Tibial nerve (tissue), 3 donors: ENCODE results near the gene DPEP3.

Experiments
- CTCF ChIP-seq, 5 experiments: fragments of 200-600 bp in 3 of 5; fragments of 450-650 bp in 2 of 5; sonication (generic) in 3 of 5; IDR thresholded peaks; one replicate each; pipeline ENCODE4 v1.5.1; 2016 to 2019; ENCODE audit warnings: antibody characterized with exemption in 5 of 5, mild to moderate bottlenecking in 3 of 5, moderate library complexity in 2 of 5
- POLR2A ChIP-seq, 2 donors: fragments of 450-650 bp; IDR thresholded peaks; one replicate each; pipeline ENCODE4 v1.6.1; 2017; ENCODE audit warnings: antibody characterized with exemption in 2 of 2, mild to moderate bottlenecking in 2 of 2, moderate library complexity in 2 of 2

- TF ChIP-seq POLR2A (IDR thresholded peaks at IDR 0.05) = no peak
- TF ChIP-seq CTCF (IDR thresholded peaks at IDR 0.05) = no peak
Observed at GRCh38 chr16:67966549-67967182, 13.6 kb downstream of the DPEP3 start.
